Tibial artery (tissue), 4 donors: ENCODE results near the gene RPP14.

Experiments
- DNase-seq, 2 donors: peaks; one replicate each; pipeline ENCODE4 v3.0.0-alpha.2; 2019
- H3K27ac ChIP-seq, 2 donors: fragments of 200-600 bp; sonication (generic) in 1 of 2; 1 replicate in 1 of 2; 2 replicates in 1 of 2; pipeline ENCODE4 v1.5.1; 2018 to 2019; ENCODE audit warnings: mild to moderate bottlenecking in 1 of 2
- H3K27me3 ChIP-seq, 2 donors: fragments of 200-600 bp; sonication (generic) in 1 of 2; one replicate each; pipeline versions ENCODE4 v1.5.1 to v1.6.0; 2016 to 2019
- H3K36me3 ChIP-seq, 3 donors: fragments of 200-600 bp; sonication (generic) in 2 of 3; one replicate each; pipeline ENCODE4 v1.5.1; 2016 to 2019; ENCODE audit warnings: mild to moderate bottlenecking in 2 of 3
- H3K4me1 ChIP-seq, 4 donors: fragments of 200-600 bp; sonication (generic) in 2 of 4; 1 replicate in 3 of 4; 2 replicates in 1 of 4; pipeline ENCODE4 v1.5.1; 2016 to 2019
- H3K4me3 ChIP-seq, 2 donors: fragments of 200-600 bp; sonication (generic) in 1 of 2; 1 replicate in 1 of 2; 2 replicates in 1 of 2; pipeline ENCODE4 v1.5.1; 2018 to 2019; ENCODE audit warnings: mild to moderate bottlenecking in 2 of 2
- H3K9me3 ChIP-seq, 3 donors: fragments of 200-600 bp; sonication (generic) in 1 of 3; one replicate each; pipeline ENCODE4 v1.5.1; 2016 to 2019
- CTCF ChIP-seq, 2 experiments: fragments of 200-600 bp in 1 of 2; fragments of 450-650 bp in 1 of 2; IDR thresholded peaks; one replicate each; pipeline ENCODE4 v1.5.1; 2017 to 2019; ENCODE audit warnings: antibody characterized with exemption in 2 of 2, mild to moderate bottlenecking in 1 of 2, moderate library complexity in 1 of 2
- intact Hi-C: fragments of 100-400 bp; cut with DNase I; formaldehyde crosslinking; loops from one replicate; pipeline ENCODE4 v1.15.0; 2023; ENCODE audit warnings: low total_unique reads

Gene RPP14

GRCh38 chr3:58340594-58341244, 34.7 kb downstream of the RPP14 start:
- Histone ChIP-seq H3K4me1 (peaks cover 0 to 10% (median 0%) of the 10 kb centered on the region in 4 donors), H3K27ac (no peak overlapping the region), H3K4me3 (no peak overlapping the region), H3K27me3 (no peaks in the 10 kb centered on the region), H3K9me3 (no peaks in the 10 kb centered on the region), H3K36me3 (peaks cover 0 to 15% (median 0%) of the 10 kb centered on the region in 3 donors)
- intact Hi-C loops, result no loop called here
- TF ChIP-seq CTCF (IDR thresholded peaks at IDR 0.05), result no peak
- DNase-seq, result no peak

- Histone ChIP-seq H3K27ac (no peak overlapping the region), H3K9me3 (no peaks in the 10 kb centered on the region)
- intact Hi-C loops, result no loop called here
Measured at GRCh38 chr3:58341376-58341775, 35.3 kb downstream of the RPP14 start.

GRCh38 chr3:58342676-58343075, 36.6 kb downstream of the RPP14 start:
- Histone ChIP-seq H3K4me3 (no peak overlapping the region), H3K27ac (no peak overlapping the region), H3K9me3 (no peaks in the 10 kb centered on the region), H3K36me3 (peaks cover 0 to 15% (median 0%) of the 10 kb centered on the region in 3 donors), H3K4me1 (no peaks in the 10 kb centered on the region), H3K27me3 (no peaks in the 10 kb centered on the region)
- no peak for DNase-seq
- intact Hi-C loops, result no loop called here
- TF ChIP-seq CTCF (IDR thresholded peaks at IDR 0.05), result no peak

More at GRCh38 chr3:58341376-58341775, 35.3 kb downstream of the RPP14 start:
- Histone ChIP-seq H3K36me3 (peaks cover 0 to 15% (median 0%) of the 10 kb centered on the region in 3 donors), H3K27me3 (no peaks in the 10 kb centered on the region), H3K4me3 (no peak overlapping the region), H3K4me1 (peaks cover 0 to 5% (median 0%) of the 10 kb centered on the region in 4 donors)
- TF ChIP-seq CTCF (IDR thresholded peaks at IDR 0.05), result no peak
- no peak for DNase-seq

GRCh38 chr3:58345457-58345856, 39.4 kb downstream of the RPP14 start:
- no peak for TF ChIP-seq CTCF (IDR thresholded peaks at IDR 0.05)
- H3K36me3 ChIP-seq, result peaks cover 0 to 15% (median 0%) of the 10 kb centered on the region in 3 donors
- no peaks in the 10 kb centered on the region for H3K9me3 ChIP-seq
- no peak overlapping the region for H3K4me3 ChIP-seq
- no peak overlapping the region for H3K27ac ChIP-seq
- intact Hi-C loops, result no loop called here
- DNase-seq, result no peak
- peaks cover 0 to 3% (median 0%) of the 10 kb centered on the region in 4 donors for H3K4me1 ChIP-seq
- no peaks in the 10 kb centered on the region for H3K27me3 ChIP-seq

GRCh38 chr3:58346368-58346767, 40.3 kb downstream of the RPP14 start:
- DNase-seq, result no peak
- Histone ChIP-seq H3K9me3 (no peaks in the 10 kb centered on the region), H3K4me1 (peaks cover 0 to 7% (median 0%) of the 10 kb centered on the region in 4 donors), H3K27ac (no peak overlapping the region), H3K36me3 (peaks cover 0 to 10% (median 0%) of the 10 kb centered on the region in 3 donors), H3K4me3 (no peak overlapping the region), H3K27me3 (no peaks in the 10 kb centered on the region)
- TF ChIP-seq CTCF (IDR thresholded peaks at IDR 0.05), result no peak
- intact Hi-C loops, result no loop called here
